Stimulated activated CD4-positive, alpha-beta T cell treated with anti-CD3 and anti-CD28 coated beads, TNF-alpha, amount 100 ng/mL, for 48 hours (primary cell): ENCODE results near the gene GNB1.
"Not testable (repeated sequence)": the region's sequence is repeated elsewhere in the genome, so short reads cannot be mapped to it uniquely, and the experiment has no call there.

Experiments used
- DNase-seq, 3 donors: peaks; one replicate each; pipeline ENCODE4 v3.0.0-alpha.2; 2020; ENCODE audit warnings: low read depth in 3 of 3

Gene GNB1

GRCh38 chr1:1890506-1891348, at the start of gene GNB1:
Gene GNB1, minus strand, starts transcription at chr1:1891087. Its CDS starts 65,634 bp downstream, at chr1:1825453.
- peak; percentile 73 to 80 (median 74) for DNase-seq

DNA sequence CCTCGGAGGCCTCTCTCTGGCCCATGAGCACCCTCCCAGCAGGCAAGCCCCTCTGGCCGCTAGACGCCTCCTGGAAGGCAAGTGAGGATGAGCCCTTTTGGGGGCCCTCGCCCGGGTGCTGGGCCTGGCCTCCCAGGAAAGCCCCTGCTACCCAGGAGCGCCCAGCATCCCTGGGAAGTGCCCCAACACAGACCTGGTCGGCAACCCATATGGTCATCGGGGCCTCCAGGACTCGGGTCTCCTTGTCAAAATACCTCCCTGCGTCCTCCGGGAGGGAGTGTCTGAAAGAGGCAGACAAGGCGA, 49.2 kb upstream of the GNB1 start:
- no peak for DNase-seq

- DNase-seq: no peak
Measured at GRCh38 chr1:1939296-1940122, 48.6 kb upstream of the GNB1 start.

DNA sequence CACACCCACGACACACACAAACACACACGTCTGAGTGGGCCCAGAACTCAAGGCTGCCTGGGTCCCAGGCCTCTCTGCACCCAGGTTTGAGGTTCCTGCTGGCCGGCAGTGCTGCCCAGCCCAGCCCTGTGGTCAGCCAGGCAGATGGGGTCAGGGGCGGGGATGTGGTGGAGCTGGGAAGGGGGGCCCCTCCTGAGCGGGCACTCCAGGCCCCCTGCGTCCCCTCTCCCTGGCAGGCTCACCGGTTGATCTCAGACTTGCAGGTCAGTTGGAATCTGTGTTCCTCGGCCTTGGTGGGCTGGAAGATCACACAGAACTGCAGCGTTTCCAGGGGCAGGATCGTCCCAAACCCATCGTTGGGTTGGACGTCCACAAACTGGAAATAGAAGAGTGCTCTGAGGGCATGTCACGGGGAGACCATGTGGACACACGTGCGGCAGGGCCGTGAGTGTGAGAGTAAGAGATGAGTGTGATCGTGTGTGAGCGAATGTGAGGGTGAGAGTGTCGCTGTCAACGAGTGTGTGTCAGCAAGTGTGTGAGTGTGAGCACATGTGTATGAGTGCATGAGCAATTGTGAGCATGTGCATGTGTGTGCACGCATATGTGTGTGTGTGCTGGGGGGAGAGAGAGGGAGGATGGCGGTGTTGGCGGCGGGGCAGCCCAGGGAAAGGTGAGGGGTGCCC, 47.9 kb upstream of the GNB1 start:
- DNase-seq: no peak

GRCh38 chr1:1938276-1938573, 47.3 kb upstream of the GNB1 start:
- no peak for DNase-seq

GRCh38 chr1:1937549-1938275, 46.8 kb upstream of the GNB1 start:
- no peak for DNase-seq

- DNase-seq: no peak
Measured at GRCh38 chr1:1937061-1937460, 46.2 kb upstream of the GNB1 start.

- not testable (repeated sequence) for DNase-seq
Measured at GRCh38 chr1:1934848-1935247, 44.0 kb upstream of the GNB1 start.

- DNase-seq: no peak
Measured at GRCh38 chr1:1929639-1930545, 39.0 kb upstream of the GNB1 start.

GRCh38 chr1:1929102-1929638, 38.3 kb upstream of the GNB1 start:
- DNase-seq: no peak

- DNase-seq: no peak
Measured at GRCh38 chr1:1928231-1929101, 37.6 kb upstream of the GNB1 start.

DNA sequence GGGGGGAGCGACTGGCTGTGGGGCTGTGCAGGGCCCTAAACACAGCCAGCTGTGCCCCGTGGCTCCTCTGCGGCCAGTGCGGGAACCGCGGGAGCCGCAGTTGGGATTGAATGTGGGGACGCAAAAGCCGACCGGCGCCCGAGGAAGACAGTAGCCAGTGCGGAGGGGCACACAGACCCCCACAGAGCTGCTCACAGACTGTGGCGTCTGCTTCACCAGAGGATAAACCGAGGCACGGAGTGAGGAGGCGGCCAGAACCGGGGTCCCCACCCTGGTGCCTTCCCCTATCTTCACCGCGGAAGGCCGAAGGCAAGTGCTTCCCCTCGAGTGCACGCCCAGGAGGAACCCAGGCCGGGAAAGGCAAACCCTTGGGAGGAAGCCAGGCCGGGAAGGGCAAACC, 36.9 kb upstream of the GNB1 start:
- no peak for DNase-seq

- no peak for DNase-seq
Measured at GRCh38 chr1:1926886-1927660, 36.2 kb upstream of the GNB1 start.

- no peak for DNase-seq
Measured at GRCh38 chr1:1926346-1926811, 35.5 kb upstream of the GNB1 start.

DNA sequence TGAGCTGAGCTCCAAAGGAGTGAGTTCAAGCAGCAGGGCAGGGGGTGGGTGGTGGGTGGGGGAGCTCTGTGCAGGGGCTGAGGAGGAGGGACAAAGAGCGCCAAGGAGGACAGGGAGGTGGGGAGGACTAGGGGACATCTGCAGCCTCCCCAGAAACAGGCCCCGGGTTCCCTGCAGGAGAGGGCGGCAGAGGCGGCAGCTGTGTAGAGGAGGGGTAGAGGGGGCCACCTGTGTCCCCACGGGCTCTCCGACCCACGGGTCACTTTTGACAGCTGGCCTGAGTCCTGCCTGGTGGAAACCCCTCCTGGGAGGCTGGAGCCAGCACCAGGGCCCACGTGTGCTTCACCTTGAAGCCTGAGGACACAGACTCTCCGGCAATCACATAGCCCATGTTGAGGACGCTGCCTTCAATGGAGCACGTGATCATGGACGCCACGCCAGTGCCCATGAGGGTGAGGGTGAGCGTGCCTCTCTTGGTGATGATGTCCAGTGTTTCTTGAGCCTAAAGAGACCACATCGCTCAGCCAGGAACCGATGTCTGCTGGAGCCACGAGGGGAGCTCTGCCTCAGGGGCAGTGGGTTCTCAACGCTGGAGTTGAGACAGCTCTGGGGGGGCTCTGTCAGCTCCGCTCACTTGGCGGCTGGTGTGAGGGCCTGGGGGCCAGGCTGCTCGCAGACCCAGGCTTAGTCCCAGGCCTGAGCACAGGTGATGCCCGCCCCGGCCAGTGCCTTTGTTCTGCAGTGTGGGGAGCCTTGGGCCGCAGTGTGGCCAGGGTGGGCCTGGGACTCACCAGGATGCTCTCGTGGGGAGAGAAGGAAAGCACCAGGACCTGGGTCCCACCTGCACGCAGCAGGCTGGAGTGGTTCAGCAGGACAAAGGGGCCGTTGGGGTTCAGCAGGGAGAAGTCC, 34.8 kb upstream of the GNB1 start:
- no peak for DNase-seq

DNA sequence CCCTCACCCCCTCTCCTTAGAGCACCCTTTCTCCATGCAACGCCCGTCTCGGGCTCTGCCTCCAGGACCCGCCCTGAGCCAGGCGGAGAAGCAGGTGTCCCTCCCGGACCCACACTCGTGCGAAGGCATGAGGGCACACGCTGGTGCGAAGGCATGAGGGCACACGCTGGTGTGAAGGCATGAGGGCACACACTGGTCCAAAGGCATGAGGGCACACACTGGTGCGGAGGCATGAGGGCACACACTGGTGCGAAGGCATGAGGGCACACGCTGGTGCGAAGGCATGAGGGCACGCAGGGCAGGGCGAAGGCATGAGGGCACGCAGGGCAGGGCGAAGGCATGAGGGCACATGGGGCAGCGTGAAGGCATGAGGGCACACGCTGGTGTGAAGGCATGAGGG, 34.0 kb upstream of the GNB1 start:
- DNase-seq: no peak

DNA sequence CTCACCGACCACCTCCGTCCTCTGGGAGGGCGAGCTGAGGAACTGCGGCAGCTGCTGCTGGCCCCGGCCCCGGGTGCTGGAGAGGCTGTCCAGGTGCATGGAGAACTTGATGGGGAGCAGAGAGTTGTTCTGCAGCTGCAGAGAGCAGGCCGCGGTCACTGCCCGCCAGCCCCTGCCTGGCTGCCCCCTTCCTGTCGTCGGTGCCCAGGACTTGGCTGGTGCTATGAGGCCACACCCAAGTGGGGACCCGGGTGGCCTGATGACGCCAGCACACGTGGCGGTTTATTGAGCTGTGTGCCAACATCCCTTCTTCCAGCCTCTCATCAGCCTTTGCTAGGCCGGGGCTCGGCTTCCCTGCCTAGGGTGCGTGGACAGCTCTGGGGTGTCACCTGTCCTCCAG, 33.5 kb upstream of the GNB1 start:
- DNase-seq: no peak
